WERI-Rb-1 (cell line): ENCODE data around the gene EBF3.
A peak's percentile ranks its signal among the peaks of the same experiment; 100 is the strongest.

ENCODE experiments used
- DNase-seq: peaks from one replicate; pipeline ENCODE4 v3.0.0-alpha.2; 2020
- H3K27ac ChIP-seq: fragments of 250-450 bp; sonication (Bioruptor Pico); 2 replicates; pipeline ENCODE4 v1.5.1; 2020; ENCODE audit warnings: mild to moderate bottlenecking, moderate library complexity
- H3K27me3 ChIP-seq: fragments of 250-450 bp; sonication (Bioruptor Pico); 2 replicates; pipeline ENCODE4 v1.5.1; 2021; ENCODE audit warnings: mild to moderate bottlenecking, low read depth, moderate library complexity; ENCODE audit not compliant: insufficient read depth, severe bottlenecking
- H3K36me3 ChIP-seq: fragments of 250-450 bp; sonication (Bioruptor Pico); 2 replicates; pipeline ENCODE4 v1.5.1; 2020; ENCODE audit warnings: mild to moderate bottlenecking, moderate library complexity
- H3K4me3 ChIP-seq: 2 replicates; pipeline ENCODE4 v1.5.1; 2011; ENCODE audit warnings: low read depth, mild to moderate bottlenecking, control low read depth, low read length
- H3K9me3 ChIP-seq: fragments of 250-450 bp; sonication (Bioruptor Pico); 2 replicates; pipeline ENCODE4 v1.5.1; 2021; ENCODE audit warnings: mild to moderate bottlenecking, moderate library complexity; ENCODE audit not compliant: severe bottlenecking
- CTCF ChIP-seq: IDR thresholded peaks from 2 replicates; pipeline ENCODE4 v1.5.1; 2011; ENCODE audit warnings: low read depth, mild to moderate bottlenecking, control low read depth, inconsistent platforms, low read length

Gene EBF3

GRCh38 chr10:129848696-129849451 is 115.2 kb downstream of the EBF3 start:
- DNase-seq: no peak
- Histone ChIP-seq H3K27me3 (no peaks in the 10 kb centered on the region), H3K27ac (no peak overlapping the region), H3K36me3 (no peaks in the 10 kb centered on the region), H3K9me3 (no peaks in the 10 kb centered on the region), H3K4me3 (no peak overlapping the region)
- TF ChIP-seq CTCF: no peak

GRCh38 chr10:129847741-129848483 is 116.2 kb downstream of the EBF3 start:
- no peak for DNase-seq
- Histone ChIP-seq H3K4me3 (no peak overlapping the region), H3K9me3 (no peaks in the 10 kb centered on the region), H3K27ac (no peak overlapping the region), H3K36me3 (no peaks in the 10 kb centered on the region), H3K27me3 (no peaks in the 10 kb centered on the region)
- no peak for TF ChIP-seq CTCF

- Histone ChIP-seq H3K4me3 (no peak overlapping the region), H3K36me3 (no peaks in the 10 kb centered on the region), H3K27me3 (no peaks in the 10 kb centered on the region), H3K27ac (no peak overlapping the region), H3K9me3 (no peaks in the 10 kb centered on the region)
- no peak for TF ChIP-seq CTCF
- DNase-seq: no peak
Observed at GRCh38 chr10:129846991-129847391, 117.1 kb downstream of the EBF3 start.

GRCh38 chr10:129845111-129845753 is 118.8 kb downstream of the EBF3 start:
- Histone ChIP-seq H3K36me3 (no peaks in the 10 kb centered on the region), H3K9me3 (no peaks in the 10 kb centered on the region), H3K27me3 (no peaks in the 10 kb centered on the region), H3K4me3 (peak overlapping the region; percentile 35), H3K27ac (peak overlapping the region; percentile 89)
- no peak for TF ChIP-seq CTCF
- DNase-seq: no peak

GRCh38 chr10:129844216-129844766 is 119.8 kb downstream of the EBF3 start:
- Histone ChIP-seq H3K4me3 (peak overlapping the region; percentile 35), H3K27ac (peak overlapping the region; percentile 89), H3K27me3 (no peaks in the 10 kb centered on the region), H3K9me3 (no peaks in the 10 kb centered on the region), H3K36me3 (no peaks in the 10 kb centered on the region)
- TF ChIP-seq CTCF: no peak
- peak; percentile 75 for DNase-seq
